ENCODE results near the gene NDUFA11. TPM values are rescaled to one million over a fixed set of nuclear protein-coding genes. Genes with fewer than 3 reads are reported as not detected.

The NDUFA11 gene
- total RNA-seq, 1 donor, result 265 TPM

DNA sequence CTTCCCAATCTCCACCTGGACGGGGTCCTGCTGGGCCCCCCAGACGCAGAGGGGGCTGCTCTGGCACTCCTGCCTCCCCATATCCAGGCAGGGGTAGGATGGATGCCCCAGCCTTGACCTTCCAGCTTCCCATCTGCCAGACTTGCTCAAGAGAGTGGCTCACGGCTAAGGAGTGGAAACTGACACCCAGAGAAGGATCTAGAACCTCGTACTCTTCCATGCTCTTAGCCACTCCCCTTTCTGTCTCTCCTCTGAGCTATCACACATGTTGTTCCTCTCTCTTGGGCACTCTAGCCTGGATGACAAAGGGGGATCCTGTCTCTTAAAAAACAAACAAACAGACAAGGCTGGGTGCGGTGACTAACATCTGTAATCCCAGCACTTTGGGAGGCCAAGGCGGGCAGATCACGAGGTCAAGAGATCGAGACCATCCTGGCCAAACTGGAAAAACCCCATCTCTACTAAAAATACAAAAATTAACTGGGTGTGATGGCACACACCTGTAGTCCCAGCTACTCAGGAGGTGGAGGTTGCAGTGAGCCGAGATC lies 21.1 kb downstream of the NDUFA11 start:
- H3K27ac ChIP-seq (ENCODE audit: low read depth, low read length), result no peak overlapping the region
- H3K27me3 ChIP-seq (ENCODE audit: insufficient read depth, low read length), result peaks cover 6% of the 10 kb centered on the region
- no peak overlapping the region for H3K4me2 ChIP-seq (ENCODE audit: insufficient read depth, low read length)
- H3K9me3 ChIP-seq (ENCODE audit: low read depth, low read length), result no peaks in the 10 kb centered on the region
- TF ChIP-seq, protein P1, sequence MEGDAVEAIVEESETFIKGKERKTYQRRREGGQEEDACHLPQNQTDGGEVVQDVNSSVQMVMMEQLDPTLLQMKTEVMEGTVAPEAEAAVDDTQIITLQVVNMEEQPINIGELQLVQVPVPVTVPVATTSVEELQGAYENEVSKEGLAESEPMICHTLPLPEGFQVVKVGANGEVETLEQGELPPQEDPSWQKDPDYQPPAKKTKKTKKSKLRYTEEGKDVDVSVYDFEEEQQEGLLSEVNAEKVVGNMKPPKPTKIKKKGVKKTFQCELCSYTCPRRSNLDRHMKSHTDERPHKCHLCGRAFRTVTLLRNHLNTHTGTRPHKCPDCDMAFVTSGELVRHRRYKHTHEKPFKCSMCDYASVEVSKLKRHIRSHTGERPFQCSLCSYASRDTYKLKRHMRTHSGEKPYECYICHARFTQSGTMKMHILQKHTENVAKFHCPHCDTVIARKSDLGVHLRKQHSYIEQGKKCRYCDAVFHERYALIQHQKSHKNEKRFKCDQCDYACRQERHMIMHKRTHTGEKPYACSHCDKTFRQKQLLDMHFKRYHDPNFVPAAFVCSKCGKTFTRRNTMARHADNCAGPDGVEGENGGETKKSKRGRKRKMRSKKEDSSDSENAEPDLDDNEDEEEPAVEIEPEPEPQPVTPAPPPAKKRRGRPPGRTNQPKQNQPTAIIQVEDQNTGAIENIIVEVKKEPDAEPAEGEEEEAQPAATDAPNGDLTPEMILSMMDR (IDR thresholded peaks at IDR 0.05; ENCODE audit: extremely low read depth, low read depth, low read length), result no peak
- H2AFZ ChIP-seq (ENCODE audit: low read length), result no peak overlapping the region
- no peak overlapping the region for H3K4me3 ChIP-seq (ENCODE audit: insufficient read depth, low read length)
- peaks cover 6% of the 10 kb centered on the region for H3K4me1 ChIP-seq (ENCODE audit: insufficient read depth, low read length)
- no peaks in the 10 kb centered on the region for H3K36me3 ChIP-seq (ENCODE audit: insufficient read depth, low read length)
- H4K20me1 ChIP-seq (ENCODE audit: insufficient read depth, low read length), result no peaks in the 10 kb centered on the region
- no peaks in the 10 kb centered on the region for H3K79me2 ChIP-seq (ENCODE audit: insufficient read depth, low read length)
- DNase-seq (ENCODE audit: insufficient read length, low spot score, missing footprints), result peak; percentile 57

GRCh38 chr19:5881543-5882299 lies 21.9 kb downstream of the NDUFA11 start:
- no peaks in the 10 kb centered on the region for H3K36me3 ChIP-seq (ENCODE audit: insufficient read depth, low read length)
- no peaks in the 10 kb centered on the region for H3K9me3 ChIP-seq (ENCODE audit: low read depth, low read length)
- H4K20me1 ChIP-seq (ENCODE audit: insufficient read depth, low read length), result no peaks in the 10 kb centered on the region
- H3K4me3 ChIP-seq (ENCODE audit: insufficient read depth, low read length), result no peak overlapping the region
- H3K4me1 ChIP-seq (ENCODE audit: insufficient read depth, low read length), result peaks cover 6% of the 10 kb centered on the region
- peak; percentile 57 for DNase-seq (ENCODE audit: insufficient read length, low spot score, missing footprints)
- TF ChIP-seq, protein P1 (IDR thresholded peaks at IDR 0.05; ENCODE audit: extremely low read depth, low read depth, low read length), result no peak
- peaks cover 6% of the 10 kb centered on the region for H3K27me3 ChIP-seq (ENCODE audit: insufficient read depth, low read length)
- H3K4me2 ChIP-seq (ENCODE audit: insufficient read depth, low read length), result no peak overlapping the region
- H3K79me2 ChIP-seq (ENCODE audit: insufficient read depth, low read length), result no peaks in the 10 kb centered on the region
- no peak overlapping the region for H2AFZ ChIP-seq (ENCODE audit: low read length)
- no peak overlapping the region for H3K27ac ChIP-seq (ENCODE audit: low read depth, low read length)

DNA sequence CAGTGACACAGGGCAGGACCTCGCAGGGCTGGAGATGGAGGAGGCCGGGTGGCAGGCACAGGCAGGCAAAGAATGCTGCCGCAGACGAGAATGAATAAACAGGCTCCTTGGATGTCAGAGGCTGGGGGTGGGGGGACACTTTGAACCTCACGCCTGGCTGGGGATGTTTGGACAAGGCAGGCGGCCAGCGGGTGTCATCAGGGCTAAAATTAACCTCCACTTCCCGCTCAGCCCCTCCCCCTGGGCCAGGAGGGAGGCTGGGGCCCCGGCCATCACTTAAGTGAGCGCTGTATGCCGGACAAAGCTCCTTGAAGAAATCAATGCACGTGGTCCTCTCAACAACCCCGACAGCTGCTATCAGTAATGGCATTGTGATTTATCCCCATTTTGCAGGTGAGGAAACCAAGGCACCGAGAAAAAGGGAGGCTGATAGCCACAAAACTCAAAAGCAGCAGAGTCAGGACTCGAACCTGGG lies 22.9 kb downstream of the NDUFA11 start:
- Histone ChIP-seq H3K27me3 (ENCODE audit: insufficient read depth, low read length) (peaks cover 6% of the 10 kb centered on the region), H3K4me2 (ENCODE audit: insufficient read depth, low read length) (peak overlapping the region; percentile 43), H2AFZ (ENCODE audit: low read length) (no peak overlapping the region), H3K4me3 (ENCODE audit: insufficient read depth, low read length) (peak overlapping the region; percentile 25), H3K36me3 (ENCODE audit: insufficient read depth, low read length) (no peaks in the 10 kb centered on the region), H3K79me2 (ENCODE audit: insufficient read depth, low read length) (no peaks in the 10 kb centered on the region), H3K27ac (ENCODE audit: low read depth, low read length) (no peak overlapping the region), H3K9me3 (ENCODE audit: low read depth, low read length) (no peaks in the 10 kb centered on the region), H4K20me1 (ENCODE audit: insufficient read depth, low read length) (no peaks in the 10 kb centered on the region), H3K4me1 (ENCODE audit: insufficient read depth, low read length) (peaks cover 6% of the 10 kb centered on the region)
- TF ChIP-seq, protein P1 (IDR thresholded peaks at IDR 0.05; ENCODE audit: extremely low read depth, low read depth, low read length), result no peak
- peak; percentile 90 for DNase-seq (ENCODE audit: insufficient read length, low spot score, missing footprints)

DNA sequence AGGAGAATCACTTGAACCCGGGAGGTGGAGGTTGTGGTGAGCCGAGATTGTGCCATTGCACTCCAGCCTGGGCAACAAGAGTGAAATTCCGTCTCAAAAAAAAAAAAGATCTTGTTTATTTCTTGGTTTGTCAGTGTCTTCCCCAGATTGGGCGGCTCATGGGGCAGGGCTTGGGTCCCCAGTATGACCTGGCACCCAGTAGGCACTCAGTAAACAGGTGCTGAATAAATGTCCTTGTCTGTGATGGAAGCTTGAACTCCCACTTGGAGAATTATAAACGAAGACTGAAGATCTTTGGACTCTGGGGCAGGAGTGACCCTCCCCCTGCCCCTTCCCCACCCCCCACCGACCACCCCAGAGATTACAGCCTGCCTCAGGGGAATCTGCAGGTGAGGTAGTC lies 23.4 kb downstream of the NDUFA11 start:
- Histone ChIP-seq H3K9me3 (ENCODE audit: low read depth, low read length) (no peaks in the 10 kb centered on the region), H3K27ac (ENCODE audit: low read depth, low read length) (no peak overlapping the region), H4K20me1 (ENCODE audit: insufficient read depth, low read length) (no peaks in the 10 kb centered on the region), H3K36me3 (ENCODE audit: insufficient read depth, low read length) (no peaks in the 10 kb centered on the region), H3K4me2 (ENCODE audit: insufficient read depth, low read length) (peak overlapping the region; percentile 43), H3K79me2 (ENCODE audit: insufficient read depth, low read length) (no peaks in the 10 kb centered on the region), H3K4me3 (ENCODE audit: insufficient read depth, low read length) (no peak overlapping the region), H2AFZ (ENCODE audit: low read length) (no peak overlapping the region), H3K27me3 (ENCODE audit: insufficient read depth, low read length) (peaks cover 6% of the 10 kb centered on the region), H3K4me1 (ENCODE audit: insufficient read depth, low read length) (peaks cover 6% of the 10 kb centered on the region)
- DNase-seq (ENCODE audit: insufficient read length, low spot score, missing footprints), result peak; percentile 71
- TF ChIP-seq, protein P1 (IDR thresholded peaks at IDR 0.05; ENCODE audit: extremely low read depth, low read depth, low read length), result no peak
